GM10248 (cell line): ENCODE data around the gene SAT2.

ENCODE experiments used
- CTCF ChIA-PET: fragments of 300-600 bp; sonication (Branson Sonifier 250); formaldehyde crosslinking; extraction: SDS; loops from one replicate; lab custom pipeline; 2021; ENCODE audit warnings: antibody characterized with exemption; lab: Yijun Ruan, JAX
- POLR2A ChIA-PET: fragments of 350-650 bp; sonication (Branson Sonifier 250); formaldehyde crosslinking; extraction: SDS; loops from one replicate; lab custom pipeline; 2020; ENCODE audit warnings: antibody characterized with exemption; lab: Yijun Ruan, JAX
- DNase-seq: peaks from one replicate; pipeline ENCODE4 v3.0.0; 2012; ENCODE audit errors: extremely low spot score
- TF ChIP-seq, protein P1 (sequence below): IDR thresholded peaks from 2 replicates; pipeline ENCODE4 v1.5.1; 2012; ENCODE audit warnings: mild to moderate bottlenecking, low read depth; ENCODE audit errors: extremely low read depth, missing control alignments, control extremely low read depth

SAT2 gene

DNA sequence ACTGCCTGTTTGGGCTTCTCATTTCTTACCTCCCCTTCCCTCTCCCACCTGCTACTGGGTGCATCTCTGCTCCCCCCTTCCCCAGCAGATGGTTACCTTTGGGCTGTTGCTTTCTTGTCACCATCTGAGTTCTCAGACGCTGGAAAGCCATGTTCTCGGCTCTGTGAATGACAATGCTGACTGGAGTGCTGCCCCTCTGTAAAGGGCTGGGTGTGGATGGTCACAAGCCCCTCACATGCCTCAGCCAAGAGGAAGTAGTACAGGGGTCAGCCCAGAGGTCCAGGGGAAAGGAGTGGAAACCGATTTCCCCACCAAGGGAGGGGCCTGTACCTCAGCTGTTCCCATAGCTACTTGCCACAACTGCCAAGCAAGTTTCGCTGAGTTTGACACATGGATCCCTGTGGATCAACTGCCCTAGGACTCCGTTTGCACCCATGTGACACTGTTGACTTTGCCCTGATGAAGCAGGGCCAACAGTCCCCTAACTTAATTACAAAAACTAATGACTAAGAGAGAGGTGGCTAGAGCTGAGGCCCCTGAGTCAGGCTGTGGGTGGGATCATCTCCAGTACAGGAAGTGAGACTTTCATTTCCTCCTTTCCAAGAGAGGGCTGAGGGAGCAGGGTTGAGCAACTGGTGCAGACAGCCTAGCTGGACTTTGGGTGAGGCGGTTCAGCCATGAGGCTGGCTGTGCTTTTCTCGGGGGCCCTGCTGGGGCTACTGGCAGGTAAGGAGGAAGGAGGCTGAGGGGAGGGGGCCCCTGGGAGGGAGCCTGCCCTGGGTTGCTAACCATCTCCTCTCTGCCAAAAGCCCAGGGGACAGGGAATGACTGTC, 48.4 kb downstream of the SAT2 start, which contains the start of gene CD68:
Gene CD68 (plus strand): TSS at position 638 of the 833 bp plus-strand sequence. CDS start 40 bp downstream, at position 678.
- peak; percentile 81 for DNase-seq
- POLR2A ChIA-PET = interaction anchor here (0.6 to 1.5 kb wide), 6 partner anchors 12 to 250 kb away, joined by 3 to 6 read pairs (median 3); partner anchors contain the start of genes POLR2A, TMEM256, TNFSF13 and TP53

DNA sequence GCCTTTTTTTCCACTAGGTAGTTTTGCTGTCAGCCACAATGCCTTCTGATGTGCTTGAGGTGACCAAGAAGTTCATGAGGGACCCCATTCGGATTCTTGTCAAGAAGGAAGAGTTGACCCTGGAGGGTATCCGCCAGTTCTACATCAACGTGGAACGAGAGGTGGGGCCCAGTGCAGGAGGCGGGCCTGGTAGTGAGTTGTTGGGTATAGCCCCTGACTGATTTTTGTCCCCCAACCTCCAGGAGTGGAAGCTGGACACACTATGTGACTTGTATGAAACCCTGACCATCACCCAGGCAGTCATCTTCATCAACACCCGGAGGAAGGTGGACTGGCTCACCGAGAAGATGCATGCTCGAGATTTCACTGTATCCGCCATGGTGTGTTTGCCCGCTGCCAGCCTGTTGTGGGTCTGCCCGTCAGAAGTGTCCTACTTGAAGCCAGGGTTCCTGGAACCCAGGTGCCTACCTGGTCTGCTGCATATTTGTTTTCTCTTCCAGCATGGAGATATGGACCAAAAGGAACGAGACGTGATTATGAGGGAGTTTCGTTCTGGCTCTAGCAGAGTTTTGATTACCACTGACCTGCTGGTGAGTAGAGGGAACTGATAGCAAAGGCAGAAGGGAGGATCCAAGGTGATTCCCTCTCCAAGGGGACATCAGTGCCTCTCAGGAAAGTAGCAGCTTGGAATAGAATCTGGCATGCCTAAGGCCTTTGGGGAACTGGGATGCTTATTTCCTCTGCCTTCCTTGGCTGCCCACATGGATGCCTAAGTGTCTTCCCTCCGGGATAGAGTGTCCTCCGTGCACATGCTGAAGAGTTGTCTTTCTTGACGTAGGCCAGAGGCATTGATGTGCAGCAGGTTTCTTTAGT, 50.1 kb downstream of the SAT2 start:
- TF ChIP-seq, protein P1, sequence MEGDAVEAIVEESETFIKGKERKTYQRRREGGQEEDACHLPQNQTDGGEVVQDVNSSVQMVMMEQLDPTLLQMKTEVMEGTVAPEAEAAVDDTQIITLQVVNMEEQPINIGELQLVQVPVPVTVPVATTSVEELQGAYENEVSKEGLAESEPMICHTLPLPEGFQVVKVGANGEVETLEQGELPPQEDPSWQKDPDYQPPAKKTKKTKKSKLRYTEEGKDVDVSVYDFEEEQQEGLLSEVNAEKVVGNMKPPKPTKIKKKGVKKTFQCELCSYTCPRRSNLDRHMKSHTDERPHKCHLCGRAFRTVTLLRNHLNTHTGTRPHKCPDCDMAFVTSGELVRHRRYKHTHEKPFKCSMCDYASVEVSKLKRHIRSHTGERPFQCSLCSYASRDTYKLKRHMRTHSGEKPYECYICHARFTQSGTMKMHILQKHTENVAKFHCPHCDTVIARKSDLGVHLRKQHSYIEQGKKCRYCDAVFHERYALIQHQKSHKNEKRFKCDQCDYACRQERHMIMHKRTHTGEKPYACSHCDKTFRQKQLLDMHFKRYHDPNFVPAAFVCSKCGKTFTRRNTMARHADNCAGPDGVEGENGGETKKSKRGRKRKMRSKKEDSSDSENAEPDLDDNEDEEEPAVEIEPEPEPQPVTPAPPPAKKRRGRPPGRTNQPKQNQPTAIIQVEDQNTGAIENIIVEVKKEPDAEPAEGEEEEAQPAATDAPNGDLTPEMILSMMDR = no peak
- ChIA-PET POLR2A (interaction anchor here (0.7 kb wide), 1 partner anchor 215 kb away, joined by 3 read pairs; no protein-coding TSS in a partner anchor), CTCF (interaction anchor here (0.9 to 4.0 kb wide), 3 partner anchors 12 to 224 kb away, joined by 3 to 17 read pairs (median 3); partner anchors contain the start of genes SOX15 and TP53)
- DNase-seq = no peak

More for the DNA sequence above, 48.4 kb downstream of the SAT2 start, which contains the start of gene CD68:
- TF ChIP-seq, protein P1 = no peak
- CTCF ChIA-PET = interaction anchor here (0.8 to 4.0 kb wide), 5 partner anchors 10 to 183 kb away, joined by 3 to 17 read pairs (median 3); partner anchors contain the start of genes SOX15 and TP53

DNA sequence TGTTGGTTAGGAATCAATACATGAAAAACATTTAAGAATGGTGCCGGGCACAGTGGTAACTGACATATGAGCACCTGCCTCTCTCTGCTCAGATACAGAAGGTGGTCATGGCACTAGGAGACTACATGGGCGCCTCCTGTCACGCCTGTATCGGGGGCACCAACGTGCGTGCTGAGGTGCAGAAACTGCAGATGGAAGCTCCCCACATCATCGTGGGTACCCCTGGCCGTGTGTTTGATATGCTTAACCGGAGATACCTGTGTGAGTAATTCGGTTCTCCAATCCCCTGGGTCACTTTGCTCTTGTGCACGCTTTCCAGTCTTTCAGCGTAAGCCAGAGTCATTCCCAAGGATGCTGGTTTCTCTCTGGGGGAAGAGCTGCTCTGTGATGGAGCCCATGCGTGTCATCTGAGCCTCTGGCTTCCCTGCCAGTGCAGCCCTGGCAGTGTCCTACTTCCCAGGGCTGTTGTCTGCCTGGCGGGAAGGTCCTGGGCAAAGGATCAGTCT, 51.1 kb downstream of the SAT2 start:
- DNase-seq = no peak
- ChIA-PET CTCF (interaction anchor here (0.9 kb wide), 1 partner anchor 111 kb away, joined by 3 read pairs; the partner anchor contains the start of gene TP53), POLR2A (interaction anchor here (0.9 to 4.3 kb wide), 3 partner anchors 8 to 130 kb away, joined by 4 to 32 read pairs (median 5); partner anchors contain the start of gene MPDU1)
- TF ChIP-seq, protein P1 = no peak
